ENCODE data around the gene SPATA1.
A peak's percentile ranks its signal among the peaks of the same experiment; 100 is the strongest.
"Not testable (repeated sequence)": the region's sequence is repeated elsewhere in the genome, so short reads cannot be mapped to it uniquely, and the experiment has no call there.

Gene SPATA1

GRCh38 chr1:84506002-84506728 lies at the start of gene SPATA1, which contains the start of gene GNG5:
Gene SPATA1, plus strand, starts transcription at chr1:84506386. Its CDS starts 9,974 bp downstream, at chr1:84516360.
Gene GNG5, minus strand, starts transcription at chr1:84506581. Its CDS starts 490 bp downstream, at chr1:84506091.
- FAIRE-seq (no peak), DNase-seq (ENCODE audit: low spot score) (peak; percentile 91)

GRCh38 chr1:84462118-84462517 lies 44.1 kb upstream of the SPATA1 start:
- DNase-seq (ENCODE audit: low spot score) (no peak), FAIRE-seq (no peak)

- FAIRE-seq (no peak), DNase-seq (ENCODE audit: low spot score) (no peak)
These were observed 38.9 kb upstream of the SPATA1 start for GRCh38 chr1:84467298-84467697.

- FAIRE-seq: no peak
- DNase-seq (ENCODE audit: low spot score): no peak
These were observed 30.0 kb upstream of the SPATA1 start for GRCh38 chr1:84476225-84476624.

GRCh38 chr1:84478876-84479868 lies 27.0 kb upstream of the SPATA1 start, which contains the start of gene RPF1:
Gene RPF1, plus strand, starts transcription at chr1:84479266. Its CDS starts 16 bp downstream, at chr1:84479282.
- DNase-seq (ENCODE audit: low spot score) (peak; percentile 73), FAIRE-seq (peak; percentile 17)

GRCh38 chr1:84479998-84480397 lies 26.2 kb upstream of the SPATA1 start:
- DNase-seq (ENCODE audit: low spot score) (no peak), FAIRE-seq (no peak)

GRCh38 chr1:84480650-84481049 lies 25.5 kb upstream of the SPATA1 start:
- DNase-seq (ENCODE audit: low spot score) (no peak), FAIRE-seq (no peak)

- FAIRE-seq (no peak), DNase-seq (ENCODE audit: low spot score) (no peak)
These were observed 24.9 kb upstream of the SPATA1 start for GRCh38 chr1:84481317-84481716.

GRCh38 chr1:84488107-84488506 lies 18.1 kb upstream of the SPATA1 start:
- no peak for DNase-seq (ENCODE audit: low spot score)
- FAIRE-seq: no peak

GRCh38 chr1:84489766-84490165 lies 16.4 kb upstream of the SPATA1 start:
- no peak for FAIRE-seq
- no peak for DNase-seq (ENCODE audit: low spot score)

- FAIRE-seq: no peak
- DNase-seq (ENCODE audit: low spot score): no peak
These were observed 13.5 kb upstream of the SPATA1 start for GRCh38 chr1:84492726-84493125.

- DNase-seq (ENCODE audit: low spot score) (no peak), FAIRE-seq (no peak)
These were observed 12.4 kb upstream of the SPATA1 start for GRCh38 chr1:84493747-84494146.

GRCh38 chr1:84496498-84496897 lies 9.7 kb upstream of the SPATA1 start:
- DNase-seq (ENCODE audit: low spot score) (no peak), FAIRE-seq (no peak)

- no peak for FAIRE-seq
These were observed 8.4 kb upstream of the SPATA1 start for GRCh38 chr1:84497631-84498275.

GRCh38 chr1:84502927-84503326 lies 3.3 kb upstream of the SPATA1 start:
- FAIRE-seq (no peak), DNase-seq (ENCODE audit: low spot score) (no peak)

More at GRCh38 chr1:84497631-84498275, 8.4 kb upstream of the SPATA1 start:
- no peak for DNase-seq (ENCODE audit: low spot score)

- FAIRE-seq: peak; percentile 45
- peak; percentile 39 for DNase-seq (ENCODE audit: low spot score)
These were observed 1.4 kb upstream of the SPATA1 start for GRCh38 chr1:84504580-84505492.

- DNase-seq (ENCODE audit: low spot score) (peak; percentile 23), FAIRE-seq (no peak)
These were observed 639 bp upstream of the SPATA1 start for GRCh38 chr1:84505493-84506001.

GRCh38 chr1:84506729-84507453 lies 705 bp downstream of the SPATA1 start:
- DNase-seq (ENCODE audit: low spot score) (no peak), FAIRE-seq (no peak)

- not testable (repeated sequence) for DNase-seq (ENCODE audit: low spot score); FAIRE-seq
These were observed 1.7 kb downstream of the SPATA1 start for GRCh38 chr1:84507887-84508286.
